Parathyroid adenoma (tissue), 2 donors: Measurements from ENCODE around the gene BICD2.

ENCODE experiments used
- H2AFZ ChIP-seq: fragments of 300-600 bp; sonication (generic); one replicate; pipeline ENCODE4 v1.7.0; 2017; ENCODE audit warnings: antibody characterized with exemption, mild to moderate bottlenecking
- H3K27ac ChIP-seq: fragments of 300-600 bp; sonication (generic); one replicate; pipeline ENCODE4 v1.7.0; 2017
- H3K27me3 ChIP-seq: fragments of 300-600 bp; sonication (generic); one replicate; pipeline ENCODE4 v1.7.0; 2017; ENCODE audit warnings: low read length; ENCODE audit not compliant: control insufficient read depth, insufficient read depth
- H3K36me3 ChIP-seq: fragments of 300-600 bp; sonication (generic); one replicate; pipeline ENCODE4 v1.7.0; 2017; ENCODE audit warnings: low read length; ENCODE audit not compliant: control insufficient read depth, insufficient read depth
- H3K4me1 ChIP-seq: fragments of 300-600 bp; sonication (generic); one replicate; pipeline ENCODE4 v1.7.0; 2017; ENCODE audit warnings: control low read depth
- H3K4me2 ChIP-seq: fragments of 300-600 bp; sonication (generic); one replicate; pipeline ENCODE4 v1.7.0; 2017; ENCODE audit warnings: low read length
- H3K4me3 ChIP-seq: fragments of 300-600 bp; sonication (generic); one replicate; pipeline ENCODE4 v1.7.0; 2017; ENCODE audit warnings: low read depth, low read length
- H3K79me2 ChIP-seq: fragments of 300-600 bp; sonication (generic); one replicate; pipeline ENCODE4 v1.7.0; 2017; ENCODE audit warnings: control low read depth
- H3K9ac ChIP-seq: fragments of 300-600 bp; sonication (generic); one replicate; pipeline ENCODE4 v1.7.0; 2017; ENCODE audit warnings: mild to moderate bottlenecking
- H3K9me3 ChIP-seq: fragments of 300-600 bp; sonication (generic); one replicate; pipeline ENCODE4 v1.7.0; 2017; ENCODE audit warnings: low read length; ENCODE audit not compliant: control insufficient read depth
- CTCF ChIP-seq: fragments of 300-600 bp; sonication (generic); IDR thresholded peaks from one replicate; pipeline ENCODE4 v1.7.0; 2017; ENCODE audit warnings: antibody characterized with exemption, mild to moderate bottlenecking
- donor health status: primary hyperparathyroidism.

BICD2 gene

DNA sequence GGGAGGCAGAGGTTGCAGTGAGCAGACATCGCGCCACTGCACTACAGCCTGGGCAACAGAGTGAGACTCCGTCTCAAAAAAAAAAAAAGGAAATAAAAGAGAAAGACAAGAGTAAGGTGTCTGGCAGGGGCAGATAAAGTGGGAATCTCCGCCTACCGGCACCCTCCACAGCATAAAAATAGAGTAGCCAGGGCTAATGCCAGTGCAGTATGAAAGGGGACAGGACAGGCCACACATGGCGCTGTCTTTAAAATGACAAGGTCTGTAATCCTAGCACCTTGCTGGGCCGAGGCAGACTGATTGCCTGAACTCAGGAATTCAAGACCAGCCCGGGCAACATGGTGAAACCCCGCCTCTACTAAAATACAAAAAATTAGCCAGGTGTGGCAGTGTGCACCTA lies 7.8 kb downstream of the BICD2 start:
- no peak for TF ChIP-seq CTCF
- Histone ChIP-seq H3K9ac (no peak overlapping the region), H3K79me2 (peaks cover 28% of the 10 kb centered on the region), H3K27ac (no peak overlapping the region), H3K4me1 (peaks cover 6% of the 10 kb centered on the region), H3K4me3 (no peak overlapping the region), H3K9me3 (no peaks in the 10 kb centered on the region), H3K4me2 (no peak overlapping the region), H3K36me3 (no peaks in the 10 kb centered on the region), H2AFZ (no peak overlapping the region), H3K27me3 (no peaks in the 10 kb centered on the region)

DNA sequence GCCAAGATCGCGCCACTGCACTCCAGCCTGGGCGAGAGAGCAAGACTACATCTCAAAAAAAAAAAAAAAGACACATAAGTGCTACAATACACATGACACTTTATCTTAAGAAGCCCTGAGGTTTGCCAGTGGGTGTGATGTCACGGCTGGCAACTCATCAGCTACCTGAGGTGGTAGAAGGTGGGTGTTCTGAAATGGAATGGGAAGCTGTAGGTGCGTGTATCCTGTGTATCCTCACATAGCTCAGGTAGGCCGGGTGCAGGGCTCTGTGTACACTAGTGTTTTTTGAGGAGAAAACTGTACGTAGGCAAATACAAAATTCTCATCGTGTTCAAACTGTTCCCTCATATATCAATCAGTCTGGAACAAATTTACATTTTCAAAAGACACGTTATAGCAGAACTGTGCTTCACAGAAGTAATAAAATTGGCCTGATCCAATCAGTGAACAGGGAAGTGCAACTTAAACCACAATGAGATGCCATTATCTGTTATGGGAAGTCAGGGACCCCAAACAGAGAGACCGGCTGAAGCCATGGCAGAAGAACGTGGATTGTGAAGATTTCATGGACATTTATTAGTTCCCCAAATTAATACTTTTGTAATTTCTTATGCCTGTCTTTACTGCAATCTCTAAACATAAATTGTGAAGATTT lies 10.4 kb downstream of the BICD2 start:
- no peak overlapping the region for H3K4me2 ChIP-seq
- H3K36me3 ChIP-seq: no peaks in the 10 kb centered on the region
- no peak overlapping the region for H2AFZ ChIP-seq
- no peak for TF ChIP-seq CTCF
- H3K79me2 ChIP-seq: peaks cover 26% of the 10 kb centered on the region
- no peaks in the 10 kb centered on the region for H3K9me3 ChIP-seq
- no peaks in the 10 kb centered on the region for H3K27me3 ChIP-seq
- H3K27ac ChIP-seq: no peak overlapping the region
- H3K9ac ChIP-seq: no peak overlapping the region
- H3K4me1 ChIP-seq: peaks cover 6% of the 10 kb centered on the region
- no peak overlapping the region for H3K4me3 ChIP-seq

DNA sequence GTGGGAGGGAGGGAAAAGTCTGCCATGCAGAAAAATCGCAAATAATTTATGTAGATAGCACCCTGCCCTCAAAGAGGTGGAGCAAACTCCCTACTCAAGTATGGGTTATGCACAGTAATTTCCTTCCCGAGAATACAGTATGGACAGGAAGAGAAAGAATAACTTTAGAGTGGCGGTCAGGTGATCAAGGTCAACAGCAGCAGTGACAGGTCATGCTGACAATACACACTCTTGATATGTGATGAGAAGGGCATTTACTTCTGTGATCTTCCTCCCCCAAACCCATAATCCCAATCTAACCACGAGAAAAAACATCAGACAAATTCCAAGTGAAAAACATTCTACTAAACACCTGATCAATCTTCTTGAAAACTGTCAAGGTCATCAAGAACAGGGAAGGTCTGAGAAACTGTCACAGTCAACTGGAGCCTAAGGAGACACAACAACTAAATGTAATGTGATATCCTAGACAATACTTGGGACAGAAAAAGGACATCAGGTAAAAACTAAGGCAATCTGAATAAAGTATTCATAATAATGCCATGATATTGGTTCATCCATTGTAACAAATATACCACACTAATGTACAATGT lies 11.7 kb downstream of the BICD2 start:
- Histone ChIP-seq H3K9ac (no peak overlapping the region), H3K27ac (peak overlapping the region; percentile 65), H2AFZ (peak overlapping the region; percentile 11), H3K9me3 (no peaks in the 10 kb centered on the region), H3K4me1 (peaks cover 6% of the 10 kb centered on the region), H3K79me2 (peaks cover 28% of the 10 kb centered on the region), H3K4me2 (peak overlapping the region; percentile 43), H3K27me3 (no peaks in the 10 kb centered on the region), H3K4me3 (peak overlapping the region; percentile 29), H3K36me3 (no peaks in the 10 kb centered on the region)
- TF ChIP-seq CTCF: no peak

- H3K9ac ChIP-seq: no peak overlapping the region
- no peak overlapping the region for H3K4me3 ChIP-seq
- peaks cover 11% of the 10 kb centered on the region for H3K4me1 ChIP-seq
- H3K36me3 ChIP-seq: no peaks in the 10 kb centered on the region
- TF ChIP-seq CTCF: no peak
- H3K4me2 ChIP-seq: no peak overlapping the region
- peak overlapping the region; percentile 15 for H3K27ac ChIP-seq
- no peaks in the 10 kb centered on the region for H3K9me3 ChIP-seq
- no peak overlapping the region for H2AFZ ChIP-seq
- H3K27me3 ChIP-seq: no peaks in the 10 kb centered on the region
- peaks cover 25% of the 10 kb centered on the region for H3K79me2 ChIP-seq
Measured at GRCh38 chr9:92749934-92750315, 14.7 kb downstream of the BICD2 start.
